Choroid plexus epithelial cell (primary cell): ENCODE data around the gene PPP1R13L.

ENCODE experiments used
- DNase-seq: peaks from one replicate; pipeline ENCODE4 v3.0.0-alpha.2; 2010; ENCODE audit warnings: low read depth
- H3K4me3 ChIP-seq: 2 replicates; pipeline ENCODE4 v1.5.1; 2011; ENCODE audit warnings: low read depth, mild to moderate bottlenecking, control low read depth, low read length, moderate library complexity
- TF ChIP-seq, protein P1 (sequence below): conservative IDR thresholded peaks from 2 replicates; pipeline ENCODE4 v1.5.1; 2011; ENCODE audit warnings: low read depth, mild to moderate bottlenecking, control low read depth, inconsistent platforms, low read length, moderate library complexity

Gene PPP1R13L

DNA sequence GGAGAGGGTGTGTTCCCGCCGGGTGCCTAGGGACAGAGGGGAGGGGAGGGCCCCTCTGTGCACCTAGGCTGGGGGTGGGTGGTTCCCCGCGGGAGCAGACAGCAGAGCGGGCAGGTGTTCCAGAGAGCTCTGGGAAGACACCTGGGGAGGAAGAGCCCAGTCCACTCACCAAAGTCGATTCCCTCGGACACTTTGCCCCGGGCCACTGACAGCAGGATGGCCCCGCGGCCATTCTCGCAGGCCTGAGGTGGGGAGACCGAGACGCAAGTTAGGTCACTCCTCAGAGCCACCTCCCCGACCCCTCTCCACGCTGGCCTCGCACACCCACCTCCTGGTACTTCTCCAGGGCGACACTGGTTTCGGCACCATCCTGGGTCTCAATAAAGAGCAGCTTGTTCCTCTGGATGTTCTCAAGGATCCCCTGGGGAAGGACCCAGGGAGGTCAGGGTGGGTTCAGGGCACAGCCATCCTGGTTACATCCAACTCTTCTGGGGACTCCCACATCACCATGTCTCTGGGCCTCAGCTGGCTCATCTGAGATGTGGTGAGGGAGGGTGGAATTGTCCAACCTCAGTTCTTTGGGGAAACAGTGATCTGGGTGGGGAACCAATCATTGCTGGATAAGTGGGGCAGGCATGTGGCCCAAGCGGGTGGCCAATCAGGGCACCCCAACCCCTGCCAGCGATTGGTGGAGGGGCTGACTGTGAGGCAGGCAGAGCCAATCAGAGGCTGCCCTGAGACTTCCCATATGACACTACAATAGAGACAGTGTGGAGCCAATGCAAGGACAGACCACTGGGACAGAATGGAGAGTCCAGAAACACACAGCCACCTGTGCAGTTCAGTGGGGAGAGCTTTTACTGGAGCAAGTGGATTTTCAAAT is 51.7 kb downstream of the PPP1R13L start:
- no peak for DNase-seq
- TF ChIP-seq, protein P1, sequence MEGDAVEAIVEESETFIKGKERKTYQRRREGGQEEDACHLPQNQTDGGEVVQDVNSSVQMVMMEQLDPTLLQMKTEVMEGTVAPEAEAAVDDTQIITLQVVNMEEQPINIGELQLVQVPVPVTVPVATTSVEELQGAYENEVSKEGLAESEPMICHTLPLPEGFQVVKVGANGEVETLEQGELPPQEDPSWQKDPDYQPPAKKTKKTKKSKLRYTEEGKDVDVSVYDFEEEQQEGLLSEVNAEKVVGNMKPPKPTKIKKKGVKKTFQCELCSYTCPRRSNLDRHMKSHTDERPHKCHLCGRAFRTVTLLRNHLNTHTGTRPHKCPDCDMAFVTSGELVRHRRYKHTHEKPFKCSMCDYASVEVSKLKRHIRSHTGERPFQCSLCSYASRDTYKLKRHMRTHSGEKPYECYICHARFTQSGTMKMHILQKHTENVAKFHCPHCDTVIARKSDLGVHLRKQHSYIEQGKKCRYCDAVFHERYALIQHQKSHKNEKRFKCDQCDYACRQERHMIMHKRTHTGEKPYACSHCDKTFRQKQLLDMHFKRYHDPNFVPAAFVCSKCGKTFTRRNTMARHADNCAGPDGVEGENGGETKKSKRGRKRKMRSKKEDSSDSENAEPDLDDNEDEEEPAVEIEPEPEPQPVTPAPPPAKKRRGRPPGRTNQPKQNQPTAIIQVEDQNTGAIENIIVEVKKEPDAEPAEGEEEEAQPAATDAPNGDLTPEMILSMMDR: no peak
- H3K4me3 ChIP-seq: no peak overlapping the region

GRCh38 chr19:45352471-45352870 is 52.4 kb downstream of the PPP1R13L start:
- no peak overlapping the region for H3K4me3 ChIP-seq
- DNase-seq: no peak
- TF ChIP-seq, protein P1: no peak

GRCh38 chr19:45352062-45352461 is 52.8 kb downstream of the PPP1R13L start:
- TF ChIP-seq, protein P1: no peak
- H3K4me3 ChIP-seq: no peak overlapping the region
- DNase-seq: no peak

DNA sequence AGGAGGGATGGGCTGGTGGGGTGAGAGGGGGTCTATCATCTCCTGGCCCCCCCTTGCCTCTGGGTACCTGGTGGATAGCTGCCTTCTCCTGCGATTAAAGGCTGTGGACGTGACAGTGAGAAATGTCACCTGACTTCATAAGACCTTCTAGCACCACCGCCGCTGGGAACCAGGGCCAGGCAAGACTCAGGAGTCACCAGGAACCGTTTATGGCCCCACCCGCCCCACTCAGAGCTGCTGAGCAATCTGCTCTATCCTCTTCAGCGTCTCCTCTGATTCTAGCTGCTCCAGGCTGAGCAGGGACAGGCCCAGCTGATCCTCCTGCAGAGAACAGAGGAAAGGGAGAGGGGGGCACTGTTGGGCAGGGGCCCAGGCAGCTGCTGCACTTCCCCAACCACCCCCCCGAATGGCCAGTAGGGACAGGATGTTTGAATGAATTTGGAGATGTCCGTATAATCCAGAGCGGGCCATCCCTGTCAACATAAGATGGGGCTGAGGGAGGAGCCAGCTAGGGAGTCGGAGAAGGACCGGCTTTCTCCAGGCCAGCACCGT is 53.4 kb downstream of the PPP1R13L start:
- DNase-seq: no peak
- TF ChIP-seq, protein P1: no peak
- no peak overlapping the region for H3K4me3 ChIP-seq

DNA sequence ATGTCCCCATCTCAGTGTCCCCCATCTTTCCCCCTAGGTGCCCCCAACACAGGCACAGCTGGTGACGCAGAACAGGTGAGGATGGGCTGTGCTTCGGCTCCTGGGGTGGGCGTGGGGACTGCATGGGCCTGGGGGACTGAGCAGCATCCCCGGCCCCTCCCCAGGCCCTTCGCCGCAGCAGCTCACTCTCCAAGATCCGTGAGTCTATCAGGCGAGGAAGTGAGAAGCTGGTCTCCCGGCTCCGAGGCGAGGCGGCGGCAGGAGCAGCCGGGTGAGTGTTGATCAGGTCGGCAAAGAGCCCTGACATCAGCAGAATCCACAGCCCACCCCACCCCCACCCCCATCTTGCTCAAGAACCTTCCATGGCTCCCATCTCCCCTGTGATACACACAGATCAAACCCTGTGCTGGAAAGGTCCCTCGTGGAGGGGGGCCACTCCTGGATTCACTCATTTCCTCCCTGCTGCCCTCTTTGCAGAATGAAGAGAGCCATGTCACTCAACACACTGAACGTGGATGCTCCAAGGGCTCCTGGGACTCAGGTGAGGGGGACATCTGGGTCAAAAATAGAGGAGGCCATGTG is 54.3 kb downstream of the PPP1R13L start:
- no peak overlapping the region for H3K4me3 ChIP-seq
- TF ChIP-seq, protein P1: no peak
- no peak for DNase-seq

GRCh38 chr19:45349430-45349941 is 55.4 kb downstream of the PPP1R13L start:
- H3K4me3 ChIP-seq: no peak overlapping the region
- TF ChIP-seq, protein P1: no peak
- no peak for DNase-seq
